ENCODE measurements around the gene PRKD3. TPM values are rescaled to one million over a fixed set of nuclear protein-coding genes. Genes with fewer than 3 reads are reported as not detected.

PRKD3 gene
- total and polyA plus RNA-seq, 9 of the 15 experiments (the other 6 are each of a cell fraction or from before 2014, with no cell fraction given): 4.7 to 26.7 (median 17.0) TPM

- H3K4me2 ChIP-seq (ENCODE audit: insufficient read depth, low read length): no peak overlapping the region
- 0% methylated on average over 7 of the region's 7 CpGs for WGBS (ENCODE audit: insufficient coverage, low coverage, missing lambda C conversion rate)
- no peak overlapping the region for H2AFZ ChIP-seq (ENCODE audit: low read depth, low read length)
- ChIA-PET CTCF (ENCODE audit: low intra/inter-chr PET ratio) (no interaction called here), POLR2A (interaction anchor here (0.9 to 1.0 kb wide), 2 partner anchors 9 to 11 kb away, joined by 3 to 5 read pairs; no protein-coding TSS in a partner anchor)
- no peak overlapping the region for H3K9ac ChIP-seq (ENCODE audit: insufficient read depth in 1 of 2, low read depth in 2 of 2, low read length in 2 of 2)
- H3K27me3 ChIP-seq (ENCODE audit: control insufficient read depth in 2 of 2, insufficient read depth in 2 of 2, low read length in 2 of 2): peaks cover 5 to 12% of the 10 kb centered on the region in 2 experiments; a peak in 3 of 5 replicates
- H3K36me3 ChIP-seq (ENCODE audit: control insufficient read depth, insufficient read depth, low read length): no peaks in the 10 kb centered on the region
- ATAC-seq (no peak), FAIRE-seq (no peak), DNase-seq (ENCODE audit: extremely low read depth in 1 of 4, low spot score in 3 of 4) (no peak)
- no peaks in the 10 kb centered on the region for H4K20me1 ChIP-seq (replicated peaks; ENCODE audit: control insufficient read depth, insufficient read depth, low read length)
- intact Hi-C loops (cut with micrococcal nuclease) (no loop called here), in situ Hi-C loops (cut with MboI) (no loop called here)
- no peak overlapping the region for H3K4me3 ChIP-seq
- H3K4me1 ChIP-seq (replicated peaks in 1 of 2; ENCODE audit: control insufficient read depth in 2 of 2, insufficient read depth in 2 of 2, low read length in 2 of 2): no peaks in the 10 kb centered on the region
- H3K9me3 ChIP-seq (replicated peaks; ENCODE audit: control insufficient read depth, insufficient read depth, low read depth, low read length): no peaks in the 10 kb centered on the region
- BruUV-seq (replicated peaks): no TSS peak
- no peaks in the 10 kb centered on the region for H3K79me2 ChIP-seq (ENCODE audit: control insufficient read depth, insufficient read depth, low read length)
- H3K9me1 ChIP-seq (ENCODE audit: control insufficient read depth, insufficient read depth, low read length): no peaks in the 10 kb centered on the region
- H3K27ac ChIP-seq (ENCODE audit: extremely low read depth, low read depth, low read length): no peak overlapping the region
- TF ChIP-seq TAF1 (IDR thresholded peaks at IDR 0.05; ENCODE audit: control insufficient read depth, extremely low read depth, insufficient read depth, low read length, severe bottlenecking): no peak
- no peak for TF ChIP-seq MAFK (IDR thresholded peaks at IDR 0.05; ENCODE audit: low read length)
- TF ChIP-seq TCFL5 (CRISPR knock-in tag; conservative IDR thresholded peaks at IDR 0.05): no peak
- no peak for TF ChIP-seq GABPA (tag; conservative IDR thresholded peaks at IDR 0.05; ENCODE audit: low read depth)
- TF ChIP-seq ZNF76 (CRISPR knock-in tag; IDR thresholded peaks at IDR 0.05; ENCODE audit: borderline replicate concordance): no peak
- TF ChIP-seq EZH2 (IDR thresholded peaks at IDR 0.05; ENCODE audit: borderline replicate concordance, low read depth, low read length): no peak
- no peak for TF ChIP-seq SMAD2 (IDR thresholded peaks at IDR 0.05; ENCODE audit: low read depth, low read length)
- no peak for TF ChIP-seq ATF6 (CRISPR knock-in tag; IDR thresholded peaks at IDR 0.05)
- TF ChIP-seq, protein P1, sequence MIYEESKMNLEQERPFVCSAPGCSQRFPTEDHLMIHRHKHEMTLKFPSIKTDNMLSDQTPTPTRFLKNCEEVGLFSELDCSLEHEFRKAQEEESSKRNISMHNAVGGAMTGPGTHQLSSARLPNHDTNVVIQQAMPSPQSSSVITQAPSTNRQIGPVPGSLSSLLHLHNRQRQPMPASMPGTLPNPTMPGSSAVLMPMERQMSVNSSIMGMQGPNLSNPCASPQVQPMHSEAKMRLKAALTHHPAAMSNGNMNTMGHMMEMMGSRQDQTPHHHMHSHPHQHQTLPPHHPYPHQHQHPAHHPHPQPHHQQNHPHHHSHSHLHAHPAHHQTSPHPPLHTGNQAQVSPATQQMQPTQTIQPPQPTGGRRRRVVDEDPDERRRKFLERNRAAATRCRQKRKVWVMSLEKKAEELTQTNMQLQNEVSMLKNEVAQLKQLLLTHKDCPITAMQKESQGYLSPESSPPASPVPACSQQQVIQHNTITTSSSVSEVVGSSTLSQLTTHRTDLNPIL (CRISPR knock-in tag; IDR thresholded peaks at IDR 0.05): no peak
- no peak for TF ChIP-seq ELF2 (CRISPR knock-in tag; IDR thresholded peaks at IDR 0.05)
- TF ChIP-seq MEIS2 (IDR thresholded peaks at IDR 0.05; ENCODE audit: partially characterized antibody): no peak
- no peak for TF ChIP-seq YY1 (IDR thresholded peaks at IDR 0.05; ENCODE audit: borderline replicate concordance in 1 of 3, control insufficient read depth in 1 of 3, extremely low read depth in 1 of 3, insufficient read depth in 3 of 3, insufficient read length in 1 of 3, insufficient replicate concordance in 2 of 3, low read depth in 1 of 3, low read length in 2 of 3)
- TF ChIP-seq SETDB1 (IDR thresholded peaks at IDR 0.05; ENCODE audit: low read length): no peak
- no peak for TF ChIP-seq POLR3A (IDR thresholded peaks at IDR 0.05; ENCODE audit: borderline replicate concordance, extremely low read depth, insufficient read depth, insufficient read length)
- TF ChIP-seq NR2C2 (CRISPR knock-in tag; IDR thresholded peaks at IDR 0.05): no peak
- no peak for TF ChIP-seq NR2C2 (tag; IDR thresholded peaks at IDR 0.05)
- TF ChIP-seq ZNF444 (CRISPR knock-in tag; IDR thresholded peaks at IDR 0.05): no peak
- no peak for TF ChIP-seq SOX6 (IDR thresholded peaks at IDR 0.05)
- no peak for TF ChIP-seq MTA3 (IDR thresholded peaks at IDR 0.05; ENCODE audit: borderline replicate concordance)
- TF ChIP-seq ZBTB26 (CRISPR knock-in tag; IDR thresholded peaks at IDR 0.05): no peak
These were observed 42.7 kb upstream of the PRKD3 start for GRCh38 chr2:37367310-37367709.
